Lower leg skin (tissue), 3 donors: Measurements from ENCODE around the gene HOXA5.

Experiments used
- POLR2A ChIP-seq, 2 donors: fragments of 450-650 bp; IDR thresholded peaks; one replicate each; pipeline ENCODE4 v1.6.1; 2016 to 2017; ENCODE audit warnings: antibody characterized with exemption in 2 of 2, mild to moderate bottlenecking in 1 of 2, moderate library complexity in 1 of 2
- TF ChIP-seq, protein P1 (sequence below), 3 donors: fragments of 450-650 bp; IDR thresholded peaks; one replicate each; pipeline ENCODE4 v1.5.1; 2016; ENCODE audit warnings: antibody characterized with exemption in 3 of 3, mild to moderate bottlenecking in 3 of 3, moderate library complexity in 2 of 3

DNA sequence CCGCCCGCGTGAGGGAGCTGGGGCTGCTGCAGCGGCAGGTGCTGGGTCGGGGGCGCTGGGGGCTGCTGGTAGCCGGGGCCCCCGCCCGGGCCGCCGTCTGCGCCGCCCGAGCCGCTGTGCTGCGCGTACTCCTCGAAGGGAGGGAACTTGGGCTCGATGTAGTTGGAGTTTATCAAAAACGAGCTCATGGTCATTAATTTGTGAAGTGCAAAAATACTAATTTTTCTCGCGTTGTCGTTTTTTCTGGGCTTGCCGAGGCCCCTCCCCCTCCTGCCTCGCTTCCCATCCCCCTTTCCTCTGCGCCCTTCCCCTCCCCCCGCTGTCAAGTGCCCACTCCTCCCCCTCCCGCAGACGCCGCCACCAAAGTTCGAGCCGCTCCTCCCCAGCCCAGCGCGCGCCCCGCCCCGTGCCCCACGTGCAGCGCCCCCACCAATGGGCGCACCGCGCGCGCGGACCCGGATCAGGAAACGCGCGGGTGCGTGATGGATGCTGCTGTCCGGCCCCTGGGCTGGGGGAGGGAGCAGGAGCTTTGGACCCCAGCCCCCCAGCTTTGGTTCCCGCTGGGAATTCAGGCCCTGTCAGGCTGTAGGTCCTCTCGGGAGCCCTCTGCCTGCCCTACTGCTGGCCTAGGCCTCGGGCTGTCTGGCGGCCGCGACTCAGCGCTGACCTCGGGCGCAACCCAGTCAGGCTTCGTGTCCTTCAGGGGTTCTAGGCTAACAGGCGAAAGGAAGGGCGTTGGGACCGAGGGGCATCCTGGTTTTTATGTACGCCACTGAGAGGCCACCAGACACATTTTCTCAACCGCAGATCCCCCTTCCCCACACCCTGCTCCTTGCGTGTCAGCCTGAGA is 12.7 kb downstream of the HOXA5 start, which contains the start of gene HOXA4:
- TF ChIP-seq, protein P1, sequence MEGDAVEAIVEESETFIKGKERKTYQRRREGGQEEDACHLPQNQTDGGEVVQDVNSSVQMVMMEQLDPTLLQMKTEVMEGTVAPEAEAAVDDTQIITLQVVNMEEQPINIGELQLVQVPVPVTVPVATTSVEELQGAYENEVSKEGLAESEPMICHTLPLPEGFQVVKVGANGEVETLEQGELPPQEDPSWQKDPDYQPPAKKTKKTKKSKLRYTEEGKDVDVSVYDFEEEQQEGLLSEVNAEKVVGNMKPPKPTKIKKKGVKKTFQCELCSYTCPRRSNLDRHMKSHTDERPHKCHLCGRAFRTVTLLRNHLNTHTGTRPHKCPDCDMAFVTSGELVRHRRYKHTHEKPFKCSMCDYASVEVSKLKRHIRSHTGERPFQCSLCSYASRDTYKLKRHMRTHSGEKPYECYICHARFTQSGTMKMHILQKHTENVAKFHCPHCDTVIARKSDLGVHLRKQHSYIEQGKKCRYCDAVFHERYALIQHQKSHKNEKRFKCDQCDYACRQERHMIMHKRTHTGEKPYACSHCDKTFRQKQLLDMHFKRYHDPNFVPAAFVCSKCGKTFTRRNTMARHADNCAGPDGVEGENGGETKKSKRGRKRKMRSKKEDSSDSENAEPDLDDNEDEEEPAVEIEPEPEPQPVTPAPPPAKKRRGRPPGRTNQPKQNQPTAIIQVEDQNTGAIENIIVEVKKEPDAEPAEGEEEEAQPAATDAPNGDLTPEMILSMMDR (IDR thresholded peaks at IDR 0.05): no peak
- peak in 1 of 2 donors; percentile 80 for TF ChIP-seq POLR2A (IDR thresholded peaks at IDR 0.05)
